ENCODE results near the gene CST6.
A peak's percentile ranks its signal among the peaks of the same experiment; 100 is the strongest.

The CST6 gene

DNA sequence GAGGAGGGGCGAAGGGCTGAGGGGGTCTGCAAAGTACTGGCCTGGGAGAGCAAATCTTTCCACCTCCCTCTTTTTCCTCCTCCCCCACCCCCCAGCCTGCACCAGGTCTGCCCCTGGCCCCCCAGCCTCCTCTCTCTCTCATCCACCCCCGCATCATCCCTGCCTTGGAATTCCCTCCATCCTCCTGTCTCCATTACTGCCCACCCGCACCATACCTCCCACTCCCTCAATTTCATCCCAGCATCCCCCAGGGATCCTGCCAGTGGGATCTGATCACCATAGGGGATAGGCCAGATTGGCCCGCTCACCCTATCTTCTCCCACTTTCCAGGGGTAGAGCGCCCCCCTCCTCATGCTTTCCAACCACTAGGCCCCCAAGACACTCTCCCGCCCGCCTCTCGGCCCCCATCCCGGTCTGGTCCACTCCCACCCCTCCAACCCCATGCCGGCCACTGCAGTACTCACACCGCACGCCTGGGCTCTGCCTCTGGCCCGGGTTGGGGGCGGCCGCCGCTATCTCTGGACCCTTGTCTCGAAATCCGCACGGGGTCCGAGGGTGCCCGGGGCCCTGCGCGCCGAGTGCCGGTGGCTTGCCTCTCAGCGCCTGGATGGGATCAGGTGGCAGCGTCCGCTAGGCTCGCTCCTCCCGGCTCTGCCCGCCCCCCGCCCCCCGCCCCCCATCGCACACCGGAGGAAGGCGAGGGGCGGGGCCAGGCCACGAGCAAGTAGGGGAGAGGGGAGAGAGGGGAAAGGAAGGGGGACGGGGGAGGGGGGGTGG is 36.9 kb downstream of the CST6 start, which contains the start of gene GAL3ST3:
Gene GAL3ST3, minus strand, starts transcription at position 615 of the 777 bp plus-strand sequence. CDS start 3,746 bp downstream, outside the sequence.
- peak; percentile 28 for DNase-seq

DNA sequence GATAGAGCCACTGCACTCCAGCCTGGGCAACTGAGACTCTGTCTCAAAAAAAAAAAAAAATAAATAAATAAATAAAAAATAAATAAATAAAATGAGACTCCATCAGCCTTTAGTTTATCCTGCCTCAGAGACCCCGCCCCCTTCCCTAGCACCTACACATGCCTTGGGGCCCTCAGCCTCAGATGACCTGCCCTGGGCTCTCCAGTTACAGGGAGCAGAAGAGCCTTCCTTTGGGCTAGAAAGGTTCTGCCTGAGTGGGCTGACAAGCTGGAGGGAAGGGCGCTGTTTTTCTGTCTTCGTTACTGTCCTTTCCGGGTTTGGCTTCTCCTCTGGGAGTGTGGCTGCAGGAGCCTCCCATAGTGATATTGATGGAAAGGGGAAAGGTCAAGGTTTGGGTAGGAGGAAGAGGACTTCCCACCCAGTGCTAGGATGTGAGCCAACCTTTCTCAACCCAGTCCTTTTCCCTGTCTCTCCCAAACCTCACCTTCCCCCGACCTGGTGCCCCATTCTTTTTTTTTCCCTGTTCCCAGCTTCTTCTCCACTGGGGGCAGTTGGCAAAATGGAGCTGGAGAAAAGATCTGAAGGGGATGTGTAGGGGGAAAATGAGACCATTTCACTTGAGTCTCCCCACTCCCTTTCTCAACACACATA is 38.9 kb downstream of the CST6 start:
- DNase-seq, result peak; percentile 76

DNA sequence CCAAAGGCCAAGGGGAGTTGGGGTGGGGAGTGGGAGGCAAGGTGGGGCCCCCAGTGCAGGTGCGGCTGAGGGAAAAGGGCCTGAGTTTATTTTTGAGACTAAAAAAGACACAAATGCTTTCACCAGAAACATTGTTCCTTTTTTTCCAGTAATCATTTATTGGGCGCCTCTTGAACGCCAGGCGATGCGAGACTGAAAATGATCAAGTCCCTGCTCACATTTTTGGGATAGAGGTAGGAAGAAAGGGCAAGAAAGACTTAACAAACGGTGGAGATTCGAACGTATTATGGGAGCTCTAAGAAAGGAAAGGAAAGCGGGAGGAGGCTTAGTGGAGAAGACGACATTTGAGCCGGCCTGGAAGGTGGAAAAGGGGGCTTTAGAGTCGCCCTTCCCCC is 39.6 kb downstream of the CST6 start:
- DNase-seq, result peak; percentile 89

DNA sequence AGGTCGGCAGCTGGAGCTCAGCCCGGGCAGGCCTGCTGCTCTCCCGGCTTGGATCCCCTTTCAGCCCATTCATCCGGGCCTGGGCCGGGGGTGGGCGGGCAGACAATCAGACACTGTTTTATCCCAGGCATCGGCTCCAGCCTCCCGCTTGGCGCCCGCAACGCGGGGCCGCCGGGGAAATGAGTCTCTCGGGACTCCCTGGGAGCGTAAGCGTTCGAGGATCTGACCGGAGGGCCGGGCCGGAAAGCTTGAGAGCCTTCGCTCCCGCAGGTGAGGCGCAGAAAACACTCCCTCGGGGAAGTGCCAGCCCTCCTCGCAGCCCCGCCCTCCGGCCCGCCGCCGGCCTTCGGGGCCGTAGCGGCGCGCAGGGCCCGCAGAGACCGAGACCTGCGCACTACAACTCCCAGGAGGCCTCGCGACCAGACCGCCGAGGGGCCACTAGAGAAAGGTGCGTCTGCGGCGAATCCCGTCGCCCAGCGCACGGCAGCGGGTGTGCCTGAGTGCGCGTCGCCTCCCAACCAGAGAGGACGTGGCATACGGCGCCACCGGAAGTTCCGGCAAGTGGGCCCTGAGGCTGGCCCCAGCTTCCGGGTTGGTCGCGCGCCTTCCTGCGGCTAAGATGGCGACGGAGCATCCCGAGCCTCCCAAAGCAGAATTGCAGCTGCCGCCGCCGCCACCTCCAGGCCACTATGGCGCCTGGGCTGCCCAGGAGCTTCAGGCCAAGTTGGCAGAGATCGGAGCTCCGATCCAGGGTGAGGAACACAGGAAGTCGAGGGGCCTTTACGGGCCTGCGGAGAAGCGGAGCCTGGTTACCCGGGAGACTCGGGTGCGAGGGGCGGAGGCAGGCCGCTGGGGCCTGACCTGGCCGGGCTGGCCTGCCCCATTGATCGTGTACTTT is 40.2 kb downstream of the CST6 start, which contains the start of gene SF3B2:
Gene SF3B2, plus strand, starts transcription at position 599 of the 898 bp plus-strand sequence. Its CDS starts 21 bp downstream, at position 620.
- peak; percentile 98 for DNase-seq

DNA sequence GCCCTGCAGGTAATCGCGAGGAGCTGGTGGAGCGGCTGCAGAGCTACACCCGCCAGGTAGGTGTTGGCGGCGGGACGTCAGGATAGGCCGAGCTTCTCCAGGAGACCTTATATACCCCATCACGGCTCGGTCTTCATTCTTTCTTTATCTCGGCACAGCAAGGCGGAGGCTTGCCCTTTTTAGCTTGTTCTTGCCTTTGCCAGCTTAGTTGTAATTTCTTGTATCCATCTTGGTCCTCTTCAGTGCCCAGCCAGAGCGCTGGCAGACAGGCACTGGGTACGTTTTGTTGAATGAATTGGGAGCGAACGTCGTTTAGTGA is 40.8 kb downstream of the CST6 start:
- no peak for DNase-seq

DNA sequence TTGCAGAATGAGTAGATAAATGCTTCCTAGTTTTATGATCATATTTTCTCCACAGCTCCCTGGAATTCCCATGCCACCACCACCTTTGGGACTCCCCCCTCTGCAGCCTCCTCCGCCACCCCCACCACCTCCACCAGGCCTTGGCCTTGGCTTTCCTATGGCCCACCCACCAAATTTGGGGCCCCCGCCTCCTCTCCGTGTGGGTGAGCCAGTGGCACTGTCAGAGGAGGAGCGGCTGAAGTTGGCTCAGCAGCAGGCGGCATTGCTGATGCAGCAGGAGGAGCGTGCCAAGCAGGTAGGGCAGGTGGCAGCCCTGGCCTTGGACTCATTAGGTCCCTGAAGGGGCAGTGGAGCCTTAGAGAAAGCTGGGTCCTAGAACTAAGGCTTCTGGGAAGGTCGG is 43.2 kb downstream of the CST6 start:
- DNase-seq, result no peak

DNA sequence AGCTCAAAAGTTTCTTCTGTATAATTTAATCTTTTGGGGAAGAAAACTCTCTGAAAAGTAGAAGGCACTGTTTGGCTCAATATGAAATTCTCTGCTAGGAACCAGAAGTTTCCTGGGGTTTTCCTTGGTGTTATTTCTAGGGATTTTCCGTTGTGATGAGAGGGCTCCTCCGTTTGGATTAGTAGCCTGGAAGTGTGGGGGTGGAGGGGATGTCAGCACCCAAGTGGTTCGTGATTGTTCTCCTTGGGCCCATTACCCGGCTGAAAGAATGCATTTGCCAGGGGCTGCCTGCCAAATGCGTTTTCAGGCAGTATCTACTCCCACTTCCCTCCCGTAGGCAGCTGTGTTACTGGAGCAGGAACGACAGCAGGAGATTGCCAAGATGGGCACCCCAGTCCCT is 44.7 kb downstream of the CST6 start:
- DNase-seq, result no peak

DNA sequence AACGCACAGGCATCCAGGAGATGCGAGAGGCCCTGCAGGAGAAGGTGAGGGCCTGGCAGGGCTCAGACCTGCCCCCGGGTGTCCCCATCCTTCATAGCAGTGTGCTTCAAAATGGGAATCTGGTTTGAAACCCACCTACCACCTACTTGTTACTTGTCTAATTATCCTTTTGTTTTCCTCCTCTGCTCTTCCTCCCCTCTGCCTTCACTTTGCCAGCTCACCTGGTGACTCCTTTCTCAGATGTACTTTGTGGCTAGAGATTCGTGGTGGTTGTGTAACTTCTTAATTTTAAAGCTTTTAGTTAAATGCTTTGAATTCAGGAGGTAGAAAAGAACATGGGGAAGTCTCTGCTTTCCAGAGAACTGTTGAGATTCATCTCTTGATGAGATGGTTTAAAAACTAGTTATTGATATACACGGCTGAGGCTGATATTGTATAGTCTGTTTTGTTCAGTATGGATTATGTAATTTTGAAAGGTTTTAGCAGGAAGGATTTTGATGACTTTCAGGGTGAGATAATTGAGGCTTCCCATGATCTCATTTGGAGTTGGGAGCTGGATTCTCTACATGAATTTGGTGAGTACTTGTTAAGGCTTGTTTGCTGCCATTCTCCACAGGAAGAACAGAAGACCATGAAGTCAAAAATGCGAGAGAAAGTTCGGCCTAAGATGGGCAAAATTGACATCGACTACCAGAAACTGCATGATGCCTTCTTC is 48.3 kb downstream of the CST6 start:
- DNase-seq, result no peak

DNA sequence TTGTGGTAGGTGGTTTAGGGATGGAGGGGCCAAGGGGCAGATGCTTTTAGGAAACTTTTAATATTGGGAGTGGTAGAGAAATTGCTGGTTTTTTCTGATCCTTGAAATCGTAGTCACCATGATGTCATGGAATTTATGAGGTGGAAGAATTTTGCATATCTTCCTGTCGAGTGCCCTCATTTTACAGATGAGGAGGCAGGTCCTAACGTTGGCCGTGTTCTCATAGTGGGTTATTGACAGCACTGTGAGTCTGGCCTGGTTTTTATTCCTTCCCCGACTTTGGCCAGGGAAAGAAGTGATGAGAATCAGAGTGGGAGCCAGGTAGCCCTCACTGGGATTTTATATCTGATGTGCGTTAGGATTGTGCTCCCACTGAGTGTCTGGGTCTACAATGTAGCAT is 49.5 kb downstream of the CST6 start:
- no peak for DNase-seq

DNA sequence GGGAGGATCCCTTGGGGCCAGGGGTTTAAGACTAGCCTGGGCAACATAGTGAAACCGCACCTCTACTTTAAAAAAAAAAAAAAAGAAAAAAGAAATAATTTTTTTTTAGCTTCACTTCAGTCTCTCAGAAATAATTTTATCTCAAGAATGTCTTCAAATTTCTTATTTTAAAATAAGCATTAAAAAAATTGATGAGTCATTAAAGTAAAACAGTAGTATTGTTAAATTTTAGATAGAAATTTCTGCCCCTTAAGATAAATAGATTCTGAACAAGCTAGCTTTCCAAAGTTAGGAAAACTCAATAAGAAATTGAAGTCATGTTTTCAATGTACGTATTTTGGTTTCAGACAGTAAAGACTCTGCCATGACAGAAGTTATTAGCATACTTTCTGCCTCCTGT is 50.6 kb downstream of the CST6 start:
- DNase-seq, result no peak
